CD4-positive, alpha-beta T cell (primary cell): ENCODE measurements around the gene TTLL11. TPM values are rescaled to one million over a fixed set of nuclear protein-coding genes. Genes with fewer than 3 reads are reported as not detected.
A peak's percentile ranks its signal among the peaks of the same experiment; 100 is the strongest.

Experiments
- ATAC-seq: fragments of 200-7000 bp; cut with Tn5 transposase; one replicate; pipeline ENCODE4 v1.10.0; 2022; ENCODE audit warnings: mild to moderate bottlenecking; ENCODE audit not compliant: poor library complexity
- CTCF ChIA-PET: fragments of 350-600 bp; sonication (Branson Sonifier 250); formaldehyde crosslinking; loops from one replicate; lab custom pipeline; 2021; ENCODE audit warnings: antibody characterized with exemption, inconsistent platforms; lab: Charles Lee
- POLR2A ChIA-PET: fragments of 350-600 bp; sonication (Branson Sonifier 250); formaldehyde crosslinking; loops from one replicate; lab custom pipeline; 2021; ENCODE audit warnings: antibody characterized with exemption, inconsistent platforms; lab: Charles Lee
- DNase-seq, 14 experiments: peaks; one replicate each; pipeline ENCODE4 v3.0.0-alpha.2; 2013 to 2020; ENCODE audit warnings: mixed read lengths in 2 of 14
- H3K27ac ChIP-seq, 2 donors: one replicate each; pipeline versions ENCODE4 v1.5.1 to v1.7.0; 2013; ENCODE audit warnings: low read length in 2 of 2, low read depth in 1 of 2, mild to moderate bottlenecking in 1 of 2
- H3K27me3 ChIP-seq, 2 experiments: 1 replicate in 1 of 2; 2 replicates in 1 of 2; pipeline versions ENCODE4 v1.6.1 to v1.7.0; 2013; ENCODE audit warnings: low read length in 2 of 2, control low read depth in 1 of 2, mild to moderate bottlenecking in 1 of 2, moderate library complexity in 1 of 2; ENCODE audit not compliant: insufficient read depth in 2 of 2, control insufficient read depth in 1 of 2
- H3K36me3 ChIP-seq: one replicate; pipeline ENCODE4 v1.6.1; 2013; ENCODE audit warnings: low read length, control low read depth; ENCODE audit not compliant: insufficient read depth
- H3K4me1 ChIP-seq: one replicate; pipeline ENCODE4 v1.6.1; 2013; ENCODE audit warnings: low read length, control low read depth; ENCODE audit not compliant: insufficient read depth
- H3K4me3 ChIP-seq: one replicate; pipeline ENCODE4 v1.5.1; 2013; ENCODE audit warnings: mild to moderate bottlenecking, low read length, moderate library complexity
- H3K9me3 ChIP-seq, 2 experiments: 1 replicate in 1 of 2; 2 replicates in 1 of 2; pipeline versions ENCODE4 v1.6.1 to v1.7.0; 2013; ENCODE audit warnings: low read length in 2 of 2, mild to moderate bottlenecking in 2 of 2, control low read depth in 1 of 2, moderate library complexity in 1 of 2; ENCODE audit not compliant: control insufficient read depth in 1 of 2, insufficient read depth in 1 of 2
- H3K27ac Mint-ChIP-seq: one replicate; pipeline ENCODE4 v1.8.0; 2020; ENCODE audit warnings: mixed read lengths
- H3K27me3 Mint-ChIP-seq: one replicate; pipeline ENCODE4 v1.8.0; 2021; ENCODE audit warnings: mixed read lengths
- H3K36me3 Mint-ChIP-seq: one replicate; pipeline ENCODE4 v1.8.0; 2021; ENCODE audit warnings: low read depth, mixed read lengths
- H3K4me1 Mint-ChIP-seq: one replicate; pipeline ENCODE4 v1.8.0; 2021; ENCODE audit warnings: low read depth, mixed read lengths
- H3K4me3 Mint-ChIP-seq: one replicate; pipeline ENCODE4 v1.8.0; 2020; ENCODE audit warnings: mild to moderate bottlenecking, mixed read lengths
- H3K9me3 Mint-ChIP-seq: one replicate; pipeline ENCODE4 v1.8.0; 2020; ENCODE audit warnings: mixed read lengths
- intact Hi-C, 2 experiments: fragments of 100-400 bp; cut with DNase I in 1 of 2; cut with micrococcal nuclease in 1 of 2; formaldehyde crosslinking; loops; one replicate each; pipeline versions ENCODE4 v1.15.1 to v1.9.0; 2023 to 2025; cut with DNase I, micrococcal nuclease
- total RNA-seq, 174 experiments: library from RNA in 2 of 174; stranded (reverse) in 2 of 174; gene quantifications; one replicate each; pipeline ENCODE4 v1.2.3 and lab custom pipeline; 2021 to 2026
- TF ChIP-seq, protein P1 (sequence below): fragments of 200-600 bp; IDR thresholded peaks from one replicate; pipeline ENCODE4 v1.8.0; 2022; ENCODE audit warnings: antibody characterized with exemption, mild to moderate bottlenecking

Gene TTLL11
- total RNA-seq, 2 experiments from 2014 or later: 1.6 to 2.3 TPM

DNA sequence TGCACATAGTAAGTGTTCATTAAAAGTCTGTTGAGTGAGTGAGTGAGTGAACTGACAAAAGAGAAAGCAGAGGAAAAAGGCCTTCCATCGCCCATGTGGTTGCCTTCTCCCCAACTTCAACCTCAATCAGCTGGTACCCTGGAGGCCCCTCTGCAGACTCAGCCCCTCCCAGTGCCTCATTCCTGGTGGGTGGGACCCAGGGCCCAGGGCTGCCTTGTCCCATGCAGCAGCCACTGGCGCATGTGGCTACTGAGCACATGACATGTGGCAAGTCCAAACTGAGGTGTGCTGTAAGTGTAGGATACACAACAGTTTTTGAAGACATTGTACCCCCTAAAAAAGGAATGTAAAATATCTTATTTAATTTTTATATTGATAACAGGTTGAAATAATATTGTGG, 36.9 kb upstream of the TTLL11 start:
- Histone ChIP-seq H3K27me3 (peaks cover 18 to 31% of the 10 kb centered on the region in 2 experiments), H3K4me1 (peaks cover 31% of the 10 kb centered on the region), H3K36me3 (no peaks in the 10 kb centered on the region), H3K27ac (no peak overlapping the region), H3K4me3 (no peak overlapping the region), H3K9me3 (peaks cover 0 to 6% of the 10 kb centered on the region in 2 experiments)
- no peaks in the 10 kb centered on the region for H3K36me3 Mint-ChIP-seq
- intact Hi-C loops: no loop called here
- no peak for ATAC-seq
- no peak overlapping the region for H3K27ac Mint-ChIP-seq
- TF ChIP-seq, protein P1, sequence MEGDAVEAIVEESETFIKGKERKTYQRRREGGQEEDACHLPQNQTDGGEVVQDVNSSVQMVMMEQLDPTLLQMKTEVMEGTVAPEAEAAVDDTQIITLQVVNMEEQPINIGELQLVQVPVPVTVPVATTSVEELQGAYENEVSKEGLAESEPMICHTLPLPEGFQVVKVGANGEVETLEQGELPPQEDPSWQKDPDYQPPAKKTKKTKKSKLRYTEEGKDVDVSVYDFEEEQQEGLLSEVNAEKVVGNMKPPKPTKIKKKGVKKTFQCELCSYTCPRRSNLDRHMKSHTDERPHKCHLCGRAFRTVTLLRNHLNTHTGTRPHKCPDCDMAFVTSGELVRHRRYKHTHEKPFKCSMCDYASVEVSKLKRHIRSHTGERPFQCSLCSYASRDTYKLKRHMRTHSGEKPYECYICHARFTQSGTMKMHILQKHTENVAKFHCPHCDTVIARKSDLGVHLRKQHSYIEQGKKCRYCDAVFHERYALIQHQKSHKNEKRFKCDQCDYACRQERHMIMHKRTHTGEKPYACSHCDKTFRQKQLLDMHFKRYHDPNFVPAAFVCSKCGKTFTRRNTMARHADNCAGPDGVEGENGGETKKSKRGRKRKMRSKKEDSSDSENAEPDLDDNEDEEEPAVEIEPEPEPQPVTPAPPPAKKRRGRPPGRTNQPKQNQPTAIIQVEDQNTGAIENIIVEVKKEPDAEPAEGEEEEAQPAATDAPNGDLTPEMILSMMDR: no peak
- H3K9me3 Mint-ChIP-seq: no peaks in the 10 kb centered on the region
- no peak overlapping the region for H3K4me3 Mint-ChIP-seq
- DNase-seq: no peak
- peaks cover 41% of the 10 kb centered on the region for H3K27me3 Mint-ChIP-seq
- ChIA-PET POLR2A (no interaction called here), CTCF (no interaction called here)
- peaks cover 15% of the 10 kb centered on the region for H3K4me1 Mint-ChIP-seq

DNA sequence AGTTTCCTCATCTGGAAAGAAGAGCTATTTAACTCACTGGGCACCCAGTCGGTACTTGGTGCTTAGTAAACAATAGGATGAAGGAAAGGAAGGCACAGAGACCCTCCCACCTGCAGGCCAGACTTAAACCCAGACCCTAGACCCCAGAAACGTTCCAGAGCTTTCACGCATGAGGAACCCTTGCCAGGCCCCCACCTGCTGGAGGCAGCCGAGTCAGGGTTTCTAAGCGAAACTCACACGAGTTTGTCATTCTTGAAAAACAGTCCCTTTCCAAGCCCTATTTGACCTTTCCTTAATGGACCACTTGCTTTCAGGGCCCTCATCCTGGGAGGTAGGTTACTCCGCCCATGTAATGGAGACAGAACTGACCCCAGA, 35.8 kb upstream of the TTLL11 start:
- Histone ChIP-seq H3K27me3 (peaks cover 18 to 31% of the 10 kb centered on the region in 2 experiments), H3K9me3 (peaks cover 0 to 6% of the 10 kb centered on the region in 2 experiments), H3K36me3 (no peaks in the 10 kb centered on the region), H3K4me3 (no peak overlapping the region), H3K4me1 (peaks cover 32% of the 10 kb centered on the region), H3K27ac (no peak overlapping the region)
- Mint-ChIP-seq H3K4me3 (no peak overlapping the region), H3K27ac (no peak overlapping the region), H3K9me3 (no peaks in the 10 kb centered on the region), H3K27me3 (peaks cover 51% of the 10 kb centered on the region), H3K36me3 (no peaks in the 10 kb centered on the region), H3K4me1 (peaks cover 16% of the 10 kb centered on the region)
- TF ChIP-seq, protein P1: no peak
- intact Hi-C loops: no loop called here
- ATAC-seq (no peak), DNase-seq (no peak)
- ChIA-PET CTCF (interaction anchor here (2.4 kb wide), 1 partner anchor 30 kb away, joined by 6 read pairs; no protein-coding TSS in a partner anchor), POLR2A (no interaction called here)

DNA sequence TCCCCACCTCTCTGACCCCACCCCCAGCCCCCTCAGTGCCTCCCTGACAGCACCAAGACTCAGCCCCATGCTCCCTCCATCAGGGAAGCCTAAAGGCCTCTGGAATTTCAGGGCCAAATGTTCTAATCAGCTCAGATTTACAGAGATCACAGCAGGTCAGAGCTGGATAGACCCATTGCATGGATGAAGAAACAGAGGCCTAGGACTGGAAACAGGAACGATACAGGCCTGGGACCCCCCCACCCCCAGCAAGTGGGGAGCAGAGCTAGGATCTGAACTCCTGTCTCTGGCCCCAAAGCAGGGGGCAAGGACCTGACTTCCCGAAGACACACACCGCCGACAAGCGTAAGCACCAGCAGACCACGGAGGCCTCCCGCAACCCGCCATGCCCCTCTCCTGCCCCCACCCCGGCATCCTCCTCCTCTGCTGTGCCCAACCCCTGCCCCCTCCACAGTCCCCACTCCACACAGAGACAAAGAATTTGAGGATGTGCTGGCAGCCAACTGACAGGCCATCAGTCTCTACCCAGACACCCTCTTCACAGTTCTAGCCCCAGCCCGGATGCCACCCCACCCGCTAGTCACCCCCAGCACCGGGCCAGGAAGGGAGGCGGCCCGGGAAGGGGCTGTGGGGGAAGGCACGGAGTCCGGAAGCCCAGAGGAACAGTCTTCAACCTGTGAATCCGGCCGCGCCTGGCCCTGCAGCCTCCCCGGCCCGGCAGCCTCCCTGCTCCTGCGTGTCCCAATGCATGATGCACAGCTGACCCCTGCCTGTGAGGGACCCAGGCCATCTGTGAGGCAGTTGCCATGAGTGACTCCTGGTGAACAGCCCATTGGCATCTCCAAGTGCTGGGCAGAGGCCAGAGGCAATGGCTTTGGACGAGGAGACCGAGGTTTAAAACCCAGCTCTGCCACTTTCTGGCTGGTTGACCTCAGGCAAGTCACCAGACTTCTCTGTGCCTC, 35.2 kb upstream of the TTLL11 start:
- TF ChIP-seq, protein P1: no peak
- H3K36me3 ChIP-seq: no peaks in the 10 kb centered on the region
- H3K4me1 Mint-ChIP-seq: peaks cover 16% of the 10 kb centered on the region
- ChIA-PET POLR2A (no interaction called here), CTCF (interaction anchor here (2.4 kb wide), 1 partner anchor 29 kb away, joined by 6 read pairs; no protein-coding TSS in a partner anchor)
- intact Hi-C loops: no loop called here
- H3K27me3 ChIP-seq: peaks cover 18 to 31% of the 10 kb centered on the region in 2 experiments
- no peaks in the 10 kb centered on the region for H3K9me3 Mint-ChIP-seq
- H3K4me3 Mint-ChIP-seq: no peak overlapping the region
- H3K27ac Mint-ChIP-seq: no peak overlapping the region
- ATAC-seq (peak; percentile 44), DNase-seq (peak in 5 of 14 experiments; percentile 18 to 44 (median 26))
- H3K4me3 ChIP-seq: no peak overlapping the region
- H3K27ac ChIP-seq: no peak overlapping the region
- H3K9me3 ChIP-seq: peaks cover 0 to 6% of the 10 kb centered on the region in 2 experiments
- H3K27me3 Mint-ChIP-seq: peaks cover 52% of the 10 kb centered on the region
- H3K4me1 ChIP-seq: peaks cover 32% of the 10 kb centered on the region
- H3K36me3 Mint-ChIP-seq: no peaks in the 10 kb centered on the region
